Stimulated activated CD8-positive, alpha-beta memory T cell treated with anti-CD3 and anti-CD28 coated beads, Interleukin-15, amount 100 ng/mL, for 1 hour (primary cell): ENCODE data around the gene GNA14.
"Not testable (repeated sequence)": the region's sequence is repeated elsewhere in the genome, so short reads cannot be mapped to it uniquely, and the experiment has no call there.

Source experiments
- DNase-seq: peaks from one replicate; pipeline ENCODE4 v3.0.0-alpha.2; 2020; ENCODE audit warnings: low read depth

The GNA14 gene

GRCh38 chr9:77402286-77402685 is 245.8 kb downstream of the GNA14 start:
- no peak for DNase-seq

GRCh38 chr9:77399964-77400363 is 248.2 kb downstream of the GNA14 start:
- DNase-seq, result no peak

- not testable (repeated sequence) for DNase-seq
These were observed 249.5 kb downstream of the GNA14 start for GRCh38 chr9:77398581-77398980.

- DNase-seq, result no peak
These were observed 255.8 kb downstream of the GNA14 start for GRCh38 chr9:77392328-77392727.

GRCh38 chr9:77391834-77392233 is 256.3 kb downstream of the GNA14 start:
- DNase-seq, result no peak

- no peak for DNase-seq
These were observed 261.9 kb downstream of the GNA14 start for GRCh38 chr9:77386187-77386586.

GRCh38 chr9:77384406-77384805 is 263.7 kb downstream of the GNA14 start:
- no peak for DNase-seq

GRCh38 chr9:77375956-77376532 is 272.1 kb downstream of the GNA14 start:
- no peak for DNase-seq

GRCh38 chr9:77374266-77374665 is 273.9 kb downstream of the GNA14 start:
- no peak for DNase-seq
